Upper lobe of left lung (tissue), 6 donors: Measurements from ENCODE around the gene IQCH. TPM values are rescaled to one million over a fixed set of nuclear protein-coding genes. Genes with fewer than 3 reads are reported as not detected.

Source experiments
- ATAC-seq, 2 donors: fragments of 200-7000 bp; cut with Tn5 transposase; one replicate each; pipeline ENCODE4 v1.9.1; 2022; ENCODE audit warnings: mild to moderate bottlenecking in 2 of 2, moderate library complexity in 2 of 2; ENCODE audit not compliant: low FRiP score in 2 of 2
- DNase-seq, 2 donors: peaks; one replicate each; pipeline ENCODE4 v3.0.0-alpha.2; 2019 to 2020
- H3K27ac ChIP-seq, 4 donors: fragments of 200-600 bp; sonication (generic); one replicate each; pipeline ENCODE4 v1.5.1; 2016 to 2019
- H3K27me3 ChIP-seq, 4 donors: fragments of 200-600 bp; sonication (generic); one replicate each; pipeline ENCODE4 v1.5.1; 2017 to 2019
- H3K36me3 ChIP-seq, 4 donors: fragments of 200-600 bp; sonication (generic); one replicate each; pipeline ENCODE4 v1.5.1; 2016 to 2019
- H3K4me1 ChIP-seq, 4 donors: fragments of 200-600 bp; sonication (generic); one replicate each; pipeline ENCODE4 v1.5.1; 2018 to 2019
- H3K4me3 ChIP-seq, 4 donors: fragments of 200-600 bp; sonication (generic); one replicate each; pipeline ENCODE4 v1.5.1; 2017 to 2019; ENCODE audit warnings: mild to moderate bottlenecking in 2 of 4, moderate library complexity in 1 of 4
- H3K9me3 ChIP-seq, 4 donors: fragments of 200-600 bp; sonication (generic); one replicate each; pipeline ENCODE4 v1.5.1; 2018 to 2019
- EP300 ChIP-seq, 4 donors: sonication (generic); formaldehyde crosslinking; IDR thresholded peaks; one replicate each; pipeline ENCODE4 v1.5.1; 2017; ENCODE audit warnings: antibody characterized with exemption in 4 of 4, control low read depth in 2 of 4
- POLR2A ChIP-seq, 4 donors: fragments of 450-650 bp; IDR thresholded peaks; one replicate each; pipeline ENCODE4 v1.5.1; 2016 to 2017; ENCODE audit warnings: antibody characterized with exemption in 4 of 4, mild to moderate bottlenecking in 2 of 4
- POLR2AphosphoS5 ChIP-seq, 2 donors: sonication (generic); formaldehyde crosslinking; IDR thresholded peaks; one replicate each; pipeline ENCODE4 v1.5.1; 2017; ENCODE audit warnings: antibody characterized with exemption in 2 of 2
- WGBS, 2 donors: methylation state at CpG; one replicate each; pipeline ENCODE4 v1.1.5; 2017 to 2018; 5-methylcytosine and 5-hydroxymethylcytosine counted together
- total RNA-seq, 6 donors: library from RNA; depleted of rRNA in 4 of 6; stranded (reverse); fragments of >200 nt in 4 of 6; gene quantifications; one replicate each; pipeline versions ENCODE4 v1.1.0 to v1.2.1, GENCODE V29; 2016 to 2021
- TF ChIP-seq, protein P1 (sequence below), 6 experiments: fragments of 450-650 bp in 4 of 6; fragments of 200-600 bp in 2 of 6; sonication (generic) in 2 of 6; IDR thresholded peaks; one replicate each; pipeline ENCODE4 v1.5.1; 2016 to 2019; ENCODE audit warnings: antibody characterized with exemption in 6 of 6
- donor health status: DM: no; HTN: no; CAD: no; lungs with moderate emphysema.
- donor health status: DM: no; HTN: yes; CAD: no; lungs with severe emphysema.

Gene IQCH
- total RNA-seq, 6 donors from 2014 or later = 1.0 to 18.0 (median 2.7) TPM

DNA sequence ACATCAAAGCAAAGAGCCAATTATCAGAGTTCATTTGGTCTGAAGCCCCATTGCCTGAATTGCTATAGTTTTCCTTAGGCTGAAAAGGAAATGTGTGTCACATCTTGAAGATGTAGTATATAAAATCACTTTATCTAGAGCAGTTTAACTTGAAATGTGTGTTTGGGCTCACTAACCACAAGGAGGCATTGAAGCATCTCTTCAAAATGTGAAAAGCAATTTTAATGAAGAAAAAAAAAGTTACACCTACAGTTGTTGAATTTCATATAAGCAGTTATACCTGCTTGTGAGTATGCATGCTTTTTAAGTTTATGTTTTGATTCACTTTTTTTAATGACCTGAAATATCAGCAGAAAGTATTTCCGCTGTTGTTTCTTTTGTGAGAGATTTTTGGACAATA is 129.3 kb downstream of the IQCH start:
- DNase-seq = no peak
- 95 to 97% methylated on average over 1 of the region's 1 CpG for WGBS, 2 donors
- no peaks in the 10 kb centered on the region for H3K9me3 ChIP-seq
- H3K36me3 ChIP-seq = no peaks in the 10 kb centered on the region
- no peak for ATAC-seq
- TF ChIP-seq EP300 (IDR thresholded peaks at IDR 0.05) = no peak
- H3K27ac ChIP-seq = no peak overlapping the region
- H3K4me3 ChIP-seq = no peak overlapping the region
- no peaks in the 10 kb centered on the region for H3K27me3 ChIP-seq
- no peaks in the 10 kb centered on the region for H3K4me1 ChIP-seq

DNA sequence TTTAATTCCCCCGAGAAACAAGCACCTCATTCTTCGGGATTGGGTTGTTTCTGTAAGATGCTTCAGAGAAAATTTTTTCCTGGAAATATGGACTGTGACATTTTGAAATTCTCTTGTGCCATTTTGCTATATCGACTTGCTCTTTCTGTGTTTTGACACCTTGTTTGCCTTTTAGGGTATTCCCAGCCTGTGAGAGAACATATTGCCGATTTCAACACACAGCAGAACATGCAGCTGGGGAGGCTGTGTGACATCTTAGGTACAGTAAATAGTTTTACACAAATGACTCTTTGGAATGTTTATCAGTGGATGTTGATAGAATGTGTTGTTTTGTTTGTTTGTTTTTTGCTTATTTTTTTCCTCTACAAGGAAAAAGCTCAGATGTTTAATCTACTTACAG is 130.2 kb downstream of the IQCH start:
- WGBS, 2 donors = 69 to 82% methylated on average over 4 of the region's 4 CpGs

DNA sequence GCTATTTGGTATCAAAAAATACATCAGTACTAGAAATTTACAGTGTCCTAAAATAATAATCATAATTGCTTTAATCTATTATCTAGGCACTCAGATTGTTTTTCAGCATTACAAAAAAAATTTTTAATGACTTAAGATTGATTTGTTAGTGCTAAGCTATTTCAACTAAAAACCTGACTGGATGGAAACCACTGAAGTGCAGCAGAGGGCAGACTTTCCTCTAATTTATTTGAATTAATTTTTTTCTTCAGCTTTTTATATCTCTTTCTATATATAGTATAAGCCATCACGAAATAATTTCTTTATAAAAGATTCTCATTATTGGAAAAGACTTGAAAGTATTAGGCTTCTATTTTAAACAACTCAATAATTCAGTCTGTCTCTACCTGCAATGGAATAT is 131.4 kb downstream of the IQCH start:
- DNase-seq = no peak
- no peaks in the 10 kb centered on the region for H3K4me1 ChIP-seq
- no peaks in the 10 kb centered on the region for H3K36me3 ChIP-seq
- H3K27me3 ChIP-seq = no peaks in the 10 kb centered on the region
- no peak for ATAC-seq
- no peak overlapping the region for H3K4me3 ChIP-seq
- no peak for TF ChIP-seq POLR2A (IDR thresholded peaks at IDR 0.05)
- no peak for TF ChIP-seq POLR2AphosphoS5 (IDR thresholded peaks at IDR 0.05)
- H3K9me3 ChIP-seq = no peaks in the 10 kb centered on the region
- WGBS, 2 donors = 35 to 47% methylated on average over 1 of the region's 1 CpG
- no peak overlapping the region for H3K27ac ChIP-seq

More for the DNA sequence above, 130.2 kb downstream of the IQCH start:
- H3K27me3 ChIP-seq = no peaks in the 10 kb centered on the region
- TF ChIP-seq POLR2A (IDR thresholded peaks at IDR 0.05) (no peak), EP300 (IDR thresholded peaks at IDR 0.05) (no peak), POLR2AphosphoS5 (IDR thresholded peaks at IDR 0.05) (no peak)
- TF ChIP-seq, protein P1, sequence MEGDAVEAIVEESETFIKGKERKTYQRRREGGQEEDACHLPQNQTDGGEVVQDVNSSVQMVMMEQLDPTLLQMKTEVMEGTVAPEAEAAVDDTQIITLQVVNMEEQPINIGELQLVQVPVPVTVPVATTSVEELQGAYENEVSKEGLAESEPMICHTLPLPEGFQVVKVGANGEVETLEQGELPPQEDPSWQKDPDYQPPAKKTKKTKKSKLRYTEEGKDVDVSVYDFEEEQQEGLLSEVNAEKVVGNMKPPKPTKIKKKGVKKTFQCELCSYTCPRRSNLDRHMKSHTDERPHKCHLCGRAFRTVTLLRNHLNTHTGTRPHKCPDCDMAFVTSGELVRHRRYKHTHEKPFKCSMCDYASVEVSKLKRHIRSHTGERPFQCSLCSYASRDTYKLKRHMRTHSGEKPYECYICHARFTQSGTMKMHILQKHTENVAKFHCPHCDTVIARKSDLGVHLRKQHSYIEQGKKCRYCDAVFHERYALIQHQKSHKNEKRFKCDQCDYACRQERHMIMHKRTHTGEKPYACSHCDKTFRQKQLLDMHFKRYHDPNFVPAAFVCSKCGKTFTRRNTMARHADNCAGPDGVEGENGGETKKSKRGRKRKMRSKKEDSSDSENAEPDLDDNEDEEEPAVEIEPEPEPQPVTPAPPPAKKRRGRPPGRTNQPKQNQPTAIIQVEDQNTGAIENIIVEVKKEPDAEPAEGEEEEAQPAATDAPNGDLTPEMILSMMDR (IDR thresholded peaks at IDR 0.05) = no peak
- H3K4me1 ChIP-seq = no peaks in the 10 kb centered on the region
- ATAC-seq (no peak), DNase-seq (no peak)
- no peak overlapping the region for H3K4me3 ChIP-seq
- H3K9me3 ChIP-seq = no peaks in the 10 kb centered on the region
- no peak overlapping the region for H3K27ac ChIP-seq
- no peaks in the 10 kb centered on the region for H3K36me3 ChIP-seq

DNA sequence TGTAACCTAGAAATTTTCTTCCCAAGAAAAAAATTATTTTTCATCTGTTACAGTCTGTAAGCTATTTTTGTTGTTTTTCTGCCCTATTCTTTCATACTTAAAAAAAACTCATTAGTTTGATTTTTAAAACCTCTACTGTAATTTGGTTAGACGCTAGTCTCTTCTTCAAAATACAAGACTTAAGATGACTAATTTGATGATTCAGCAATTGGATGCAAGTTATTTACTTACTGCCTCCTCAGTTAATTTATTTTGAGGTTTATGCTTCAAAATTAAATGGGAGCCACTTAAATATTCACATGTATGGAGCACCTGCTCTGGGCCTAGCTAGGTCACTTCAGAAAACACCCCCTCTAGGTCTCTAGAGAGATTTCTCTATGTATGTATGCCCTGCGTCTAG is 132.4 kb downstream of the IQCH start:
- no peak for TF ChIP-seq POLR2AphosphoS5 (IDR thresholded peaks at IDR 0.05)
- no peak for TF ChIP-seq EP300 (IDR thresholded peaks at IDR 0.05)
- TF ChIP-seq, protein P1 (IDR thresholded peaks at IDR 0.05) = no peak
- no peak for TF ChIP-seq POLR2A (IDR thresholded peaks at IDR 0.05)
- Histone ChIP-seq H3K27ac (no peak overlapping the region), H3K27me3 (no peaks in the 10 kb centered on the region), H3K4me3 (no peak overlapping the region), H3K36me3 (no peaks in the 10 kb centered on the region), H3K4me1 (no peaks in the 10 kb centered on the region), H3K9me3 (no peaks in the 10 kb centered on the region)
- 93 to 97% methylated on average over 2 of the region's 2 CpGs for WGBS, 2 donors
- no peak for DNase-seq
- ATAC-seq = no peak

DNA sequence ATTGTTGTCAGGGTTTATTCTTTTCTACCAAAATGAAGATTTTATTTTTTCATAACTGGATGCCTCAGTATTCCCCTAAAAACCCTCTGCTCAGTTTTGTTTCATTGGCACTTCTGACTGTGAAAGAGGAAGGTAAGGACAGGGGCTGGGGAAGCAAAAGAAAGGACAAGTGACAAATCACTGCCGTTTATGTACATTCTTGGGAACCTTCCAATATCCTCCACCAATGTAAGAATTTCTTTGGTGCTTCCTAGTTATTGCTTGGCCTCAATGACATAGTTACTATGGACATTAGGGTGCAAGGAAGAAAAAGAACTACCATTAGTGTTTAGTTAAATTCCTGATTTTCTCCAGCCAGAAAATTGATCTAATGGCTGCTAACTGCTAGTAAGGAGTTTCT is 135.4 kb downstream of the IQCH start:
- 33 to 42% methylated on average over 1 of the region's 1 CpG for WGBS, 2 donors
- no peak for ATAC-seq
- TF ChIP-seq POLR2AphosphoS5 (IDR thresholded peaks at IDR 0.05) (no peak), POLR2A (IDR thresholded peaks at IDR 0.05) (no peak), EP300 (IDR thresholded peaks at IDR 0.05) (no peak)
- TF ChIP-seq, protein P1 (IDR thresholded peaks at IDR 0.05) = no peak
- Histone ChIP-seq H3K9me3 (no peaks in the 10 kb centered on the region), H3K27ac (no peak overlapping the region), H3K36me3 (no peaks in the 10 kb centered on the region), H3K4me3 (no peak overlapping the region), H3K27me3 (no peaks in the 10 kb centered on the region), H3K4me1 (no peaks in the 10 kb centered on the region)
- no peak for DNase-seq

DNA sequence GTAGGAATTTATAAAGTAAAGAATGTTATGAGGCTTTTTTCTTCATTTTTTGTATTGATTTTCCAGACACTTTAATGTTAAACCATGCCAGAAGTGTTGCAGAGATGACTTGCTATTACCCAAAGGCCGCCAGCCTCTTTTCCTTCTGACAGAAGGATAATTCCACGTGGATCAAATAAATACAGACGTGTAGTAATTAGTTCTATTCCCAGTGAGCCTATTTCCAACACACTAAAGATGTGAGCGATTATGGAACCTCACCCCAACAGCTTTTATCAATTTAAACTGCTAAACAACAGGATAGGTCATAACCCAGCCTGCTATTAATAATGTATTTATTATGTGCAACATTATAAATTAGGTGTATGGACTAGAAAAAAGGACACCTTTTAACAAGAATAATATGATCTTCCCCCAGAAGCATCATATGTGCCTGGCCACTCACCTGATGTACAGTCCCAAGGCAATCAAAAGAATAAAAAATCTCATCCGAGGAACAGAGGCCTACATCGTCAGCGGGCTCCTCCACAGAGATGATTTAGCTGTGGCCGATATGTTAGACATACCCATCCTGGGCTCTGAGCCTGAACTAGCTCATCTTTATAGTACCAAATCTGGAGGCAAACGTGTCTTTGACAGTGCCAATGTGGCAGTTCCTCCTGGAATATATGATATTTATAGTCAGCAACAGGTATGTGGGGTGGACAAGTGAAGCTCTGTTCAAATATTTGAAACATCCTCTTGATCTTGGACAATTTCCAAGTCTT is 140.5 kb downstream of the IQCH start:
- Histone ChIP-seq H3K27me3 (no peaks in the 10 kb centered on the region), H3K4me3 (no peak overlapping the region), H3K9me3 (no peaks in the 10 kb centered on the region), H3K4me1 (no peaks in the 10 kb centered on the region), H3K36me3 (no peaks in the 10 kb centered on the region), H3K27ac (no peak overlapping the region)
- WGBS, 2 donors = 70 to 80% methylated on average over 9 of the region's 9 CpGs
- TF ChIP-seq EP300 (IDR thresholded peaks at IDR 0.05) (no peak), POLR2AphosphoS5 (IDR thresholded peaks at IDR 0.05) (no peak), POLR2A (IDR thresholded peaks at IDR 0.05) (no peak)
- TF ChIP-seq, protein P1 (IDR thresholded peaks at IDR 0.05) = no peak
- ATAC-seq (no peak), DNase-seq (no peak)
